ENCODE results near the gene CEP170B.

CEP170B gene

DNA sequence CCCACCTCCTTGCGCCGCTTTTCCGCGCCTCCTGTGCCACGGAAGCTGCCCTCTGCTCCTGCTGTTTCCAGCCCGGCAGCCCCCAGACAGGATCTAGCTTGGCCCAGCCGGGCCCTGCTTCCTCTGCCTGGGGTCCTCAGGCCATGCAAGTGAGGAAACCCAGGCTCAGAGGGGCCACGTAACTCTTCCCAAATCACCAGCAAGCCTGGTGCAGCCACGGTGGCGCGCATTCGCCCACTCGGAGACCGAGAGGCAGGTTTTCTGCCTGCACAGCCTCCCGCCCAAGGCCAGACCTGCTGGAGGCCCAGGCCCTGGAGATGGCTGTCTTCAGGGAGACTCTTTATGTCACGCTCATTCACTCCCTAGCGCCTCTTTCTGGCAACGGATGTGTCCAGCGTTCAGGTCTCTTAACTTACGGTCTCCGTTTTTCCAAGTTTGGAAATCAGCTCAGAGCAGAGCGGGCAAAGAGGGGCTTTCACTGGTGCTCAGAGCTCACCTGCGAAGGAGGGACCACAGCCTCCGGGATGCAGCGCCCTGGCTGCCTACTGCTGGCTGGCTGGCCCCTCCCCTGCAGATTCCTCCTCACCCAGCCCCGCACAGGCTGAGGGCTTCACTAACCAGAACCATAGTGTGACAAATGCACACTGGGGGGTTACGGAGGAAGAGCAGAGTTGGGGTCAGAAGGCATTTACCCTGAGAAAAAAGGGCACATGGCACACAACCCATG, 20.6 kb upstream of the CEP170B start:
- TF ChIP-seq, protein P1, sequence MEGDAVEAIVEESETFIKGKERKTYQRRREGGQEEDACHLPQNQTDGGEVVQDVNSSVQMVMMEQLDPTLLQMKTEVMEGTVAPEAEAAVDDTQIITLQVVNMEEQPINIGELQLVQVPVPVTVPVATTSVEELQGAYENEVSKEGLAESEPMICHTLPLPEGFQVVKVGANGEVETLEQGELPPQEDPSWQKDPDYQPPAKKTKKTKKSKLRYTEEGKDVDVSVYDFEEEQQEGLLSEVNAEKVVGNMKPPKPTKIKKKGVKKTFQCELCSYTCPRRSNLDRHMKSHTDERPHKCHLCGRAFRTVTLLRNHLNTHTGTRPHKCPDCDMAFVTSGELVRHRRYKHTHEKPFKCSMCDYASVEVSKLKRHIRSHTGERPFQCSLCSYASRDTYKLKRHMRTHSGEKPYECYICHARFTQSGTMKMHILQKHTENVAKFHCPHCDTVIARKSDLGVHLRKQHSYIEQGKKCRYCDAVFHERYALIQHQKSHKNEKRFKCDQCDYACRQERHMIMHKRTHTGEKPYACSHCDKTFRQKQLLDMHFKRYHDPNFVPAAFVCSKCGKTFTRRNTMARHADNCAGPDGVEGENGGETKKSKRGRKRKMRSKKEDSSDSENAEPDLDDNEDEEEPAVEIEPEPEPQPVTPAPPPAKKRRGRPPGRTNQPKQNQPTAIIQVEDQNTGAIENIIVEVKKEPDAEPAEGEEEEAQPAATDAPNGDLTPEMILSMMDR (IDR thresholded peaks at IDR 0.05) = no peak
- no peak overlapping the region for H3K27ac ChIP-seq
- H3K4me3 ChIP-seq = peak overlapping the region; percentile 63
- no peak for DNase-seq (ENCODE audit: low spot score)

DNA sequence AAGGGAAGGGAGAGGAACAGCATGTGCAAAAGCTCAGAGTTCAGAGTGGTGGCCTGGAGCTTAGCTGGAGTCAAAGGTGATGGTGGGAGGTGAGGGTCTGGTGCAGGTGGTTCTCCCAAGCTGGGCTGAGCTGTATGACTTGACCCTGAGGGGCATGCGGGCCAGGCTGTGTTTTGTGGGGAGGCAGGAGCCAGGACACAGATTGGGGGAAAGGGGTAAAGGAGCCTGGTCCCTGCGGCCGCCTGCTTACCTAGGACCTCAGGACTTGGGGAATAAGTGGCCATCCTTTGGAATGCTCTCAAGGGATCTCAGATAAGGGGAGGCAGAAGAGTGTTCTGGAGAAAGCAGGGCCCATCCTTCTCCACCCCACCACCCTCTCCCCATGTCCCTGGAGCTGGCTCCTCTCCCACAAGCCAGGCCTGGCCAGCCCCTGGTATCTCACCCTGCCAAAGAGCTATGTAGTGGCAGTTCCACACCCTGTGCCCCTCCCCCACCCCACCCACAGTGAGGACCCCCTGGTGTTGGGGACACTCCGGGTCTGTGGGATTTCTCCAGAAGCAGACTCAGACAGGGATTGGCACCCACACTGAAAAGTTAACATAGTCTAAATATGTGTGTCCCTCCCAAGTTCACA, 19.9 kb upstream of the CEP170B start:
- DNase-seq (ENCODE audit: low spot score) = no peak
- Histone ChIP-seq H3K4me3 (no peak overlapping the region), H3K27ac (no peak overlapping the region)
- TF ChIP-seq, protein P1 (IDR thresholded peaks at IDR 0.05) = no peak

DNA sequence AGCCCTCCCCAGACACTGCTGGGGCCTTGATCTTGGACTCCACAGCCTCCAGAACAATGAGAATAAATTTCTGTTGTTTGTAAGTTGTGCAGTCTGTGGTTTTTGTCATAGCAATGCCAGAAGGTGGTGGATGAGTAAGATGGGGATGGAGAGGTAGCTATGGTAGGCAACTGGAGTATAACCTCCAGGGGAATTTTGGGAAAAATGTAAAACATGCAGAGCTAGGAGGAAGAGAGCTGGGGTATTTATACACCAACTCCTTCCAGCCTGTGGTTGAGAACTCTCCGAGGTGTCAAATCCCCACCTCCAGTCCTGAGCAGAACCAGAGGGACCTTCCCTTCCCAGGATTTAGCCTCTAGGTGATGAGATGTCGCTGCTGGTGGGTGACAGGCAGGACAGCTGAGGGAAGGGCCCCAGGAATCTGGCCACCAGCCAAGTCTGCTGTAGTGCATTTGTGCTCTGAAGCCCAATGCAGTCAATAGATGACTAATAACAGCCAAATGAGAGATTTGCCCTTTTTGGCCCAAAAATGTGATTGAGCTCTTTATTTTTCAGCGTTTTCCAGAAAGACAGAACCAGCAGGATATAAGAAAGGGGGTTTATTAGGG, 19.1 kb upstream of the CEP170B start:
- Histone ChIP-seq H3K4me3 (no peak overlapping the region), H3K27ac (no peak overlapping the region)
- TF ChIP-seq, protein P1 (IDR thresholded peaks at IDR 0.05) = no peak
- DNase-seq (ENCODE audit: low spot score) = no peak

DNA sequence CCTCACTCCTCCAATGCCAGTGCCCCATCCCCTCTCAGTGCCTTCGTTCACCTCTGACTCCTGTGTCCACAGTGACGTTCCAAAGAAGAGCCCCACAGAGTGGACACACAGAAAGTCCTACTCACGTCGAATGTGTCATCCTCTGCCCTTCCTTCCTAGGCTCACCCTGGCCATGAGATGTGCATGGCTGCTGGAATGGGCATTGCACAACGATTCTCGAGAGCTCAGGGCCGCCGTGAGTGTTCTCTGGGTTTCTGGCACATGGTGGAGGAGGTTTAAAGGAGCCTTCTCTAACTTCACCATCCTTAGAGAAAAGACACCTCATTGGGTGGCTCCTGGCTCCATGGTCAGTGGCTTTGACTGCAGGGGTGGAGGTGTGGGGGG, 12.8 kb upstream of the CEP170B start:
- Histone ChIP-seq H3K4me3 (no peak overlapping the region), H3K27ac (no peak overlapping the region)
- TF ChIP-seq, protein P1 (IDR thresholded peaks at IDR 0.05) = no peak
- no peak for DNase-seq (ENCODE audit: low spot score)

DNA sequence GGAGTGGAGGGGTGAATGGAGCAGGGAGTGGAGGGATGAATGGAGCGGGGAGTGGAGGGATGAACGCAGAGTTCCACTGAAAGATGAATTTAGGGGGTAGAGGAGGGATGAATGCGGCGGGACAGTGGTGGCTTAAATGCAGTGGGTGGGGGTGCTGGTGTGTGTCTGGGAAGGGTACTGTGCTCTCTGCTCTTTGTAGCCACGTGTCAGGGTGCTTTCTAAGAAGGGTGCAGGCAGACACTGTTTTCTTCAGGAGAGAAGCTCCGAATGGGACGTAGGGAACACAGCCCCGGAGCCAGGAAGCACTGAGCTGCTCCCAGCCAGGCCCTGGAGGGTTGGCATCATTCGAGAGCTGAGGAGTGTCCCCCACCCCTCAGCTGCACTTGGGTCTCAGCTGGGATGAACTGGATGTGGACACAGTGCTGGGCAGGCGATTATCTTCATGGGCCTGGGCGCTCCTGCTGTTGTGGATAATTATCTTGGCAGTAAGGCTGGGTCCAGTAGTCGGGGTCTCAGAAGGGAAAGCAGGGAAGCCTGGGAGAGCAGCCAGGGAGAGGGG, 9.5 kb upstream of the CEP170B start:
- Histone ChIP-seq H3K4me3 (no peak overlapping the region), H3K27ac (no peak overlapping the region)
- TF ChIP-seq, protein P1 (IDR thresholded peaks at IDR 0.05) = no peak
- no peak for DNase-seq (ENCODE audit: low spot score)

DNA sequence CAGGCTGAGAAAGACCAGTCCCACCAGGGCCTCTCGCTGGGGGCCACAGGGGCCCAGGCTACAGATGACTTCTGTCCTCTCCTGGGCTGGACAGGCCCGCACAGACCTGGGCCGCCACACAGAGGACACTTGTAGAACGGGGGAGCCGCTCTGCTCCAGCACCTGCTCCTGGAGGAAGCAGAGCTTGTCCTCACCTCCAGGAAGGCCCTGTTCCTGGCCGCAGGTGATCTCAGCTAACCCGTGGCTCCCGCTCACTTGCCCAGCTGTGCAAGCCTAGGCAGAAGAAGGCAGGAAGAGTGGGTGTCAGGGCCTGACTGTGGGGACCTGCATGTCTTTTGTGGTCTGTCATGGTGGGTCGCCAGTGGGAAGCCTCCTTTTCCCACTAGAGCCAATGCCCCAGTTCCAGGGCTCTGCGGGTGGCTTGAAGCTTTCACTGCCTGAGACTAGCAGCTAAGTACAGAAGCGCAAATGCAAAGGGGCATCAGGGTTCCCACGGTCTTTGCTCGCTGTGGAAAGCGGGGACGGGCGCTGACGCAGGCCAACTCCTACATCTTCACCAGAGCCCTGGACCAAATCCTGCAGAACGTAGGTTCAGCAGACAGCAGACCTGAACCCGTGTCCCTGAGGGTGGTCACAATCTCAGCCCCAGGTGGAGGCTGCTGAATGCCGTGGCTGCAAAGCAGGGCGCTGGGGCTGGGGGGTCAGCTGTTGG, 8.8 kb upstream of the CEP170B start:
- no peak overlapping the region for H3K4me3 ChIP-seq
- TF ChIP-seq, protein P1 (IDR thresholded peaks at IDR 0.05) = no peak
- H3K27ac ChIP-seq = no peak overlapping the region
- peak; percentile 72 for DNase-seq (ENCODE audit: low spot score)

Measured in coronary artery (tissue), 2 donors.